Spleen (tissue), 11 donors: ENCODE results near the gene LMO2. TPM values are rescaled to one million over a fixed set of nuclear protein-coding genes. Genes with fewer than 3 reads are reported as not detected.

Experiments
- DNase-seq: peaks from one replicate; pipeline ENCODE4 v3.0.0-alpha.2; 2020
- H3K27ac ChIP-seq, 8 donors: fragments of 200-600 bp; sonication (generic) in 7 of 8; 1 replicate in 4 of 8; 2 replicates in 4 of 8; pipeline versions ENCODE4 v1.5.0 to v1.8.0; 2016 to 2021; ENCODE audit warnings: inconsistent platforms in 4 of 8, mild to moderate bottlenecking in 4 of 8, moderate library complexity in 1 of 8
- H3K27me3 ChIP-seq, 7 donors: fragments of 200-600 bp; sonication (generic) in 6 of 7; replicated peaks in 1 of 7; 1 replicate in 4 of 7; 2 replicates in 3 of 7; pipeline versions ENCODE4 v1.5.0 to v1.8.0; 2016 to 2021; ENCODE audit warnings: inconsistent platforms in 3 of 7, mild to moderate bottlenecking in 1 of 7
- H3K36me3 ChIP-seq, 6 donors: fragments of 200-600 bp; sonication (generic) in 5 of 6; 1 replicate in 4 of 6; 2 replicates in 2 of 6; pipeline versions ENCODE4 v1.5.0 to v1.8.0; 2016 to 2021; ENCODE audit warnings: inconsistent platforms in 2 of 6
- H3K4me1 ChIP-seq, 6 donors: fragments of 200-600 bp; sonication (generic) in 5 of 6; 1 replicate in 3 of 6; 2 replicates in 3 of 6; pipeline versions ENCODE4 v1.5.0 to v1.8.0; 2016 to 2021; ENCODE audit warnings: inconsistent platforms in 3 of 6
- H3K4me3 ChIP-seq, 8 donors: fragments of 200-600 bp; sonication (generic) in 7 of 8; 1 replicate in 4 of 8; 2 replicates in 4 of 8; pipeline versions ENCODE4 v1.5.0 to v1.8.0; 2016 to 2021; ENCODE audit warnings: inconsistent platforms in 4 of 8, mild to moderate bottlenecking in 4 of 8, moderate library complexity in 2 of 8
- H3K9me3 ChIP-seq, 8 donors: fragments of 200-600 bp; sonication (generic) in 7 of 8; 1 replicate in 4 of 8; 2 replicates in 4 of 8; pipeline versions ENCODE4 v1.5.0 to v1.8.0; 2016 to 2021; ENCODE audit warnings: inconsistent platforms in 4 of 8
- CTCF ChIP-seq, 11 experiments: fragments of 200-600 bp in 7 of 11; fragments of 450-650 bp in 4 of 11; sonication (generic) in 4 of 11; IDR thresholded peaks in 8 of 11; conservative IDR thresholded peaks in 3 of 11; 1 replicate in 7 of 11; 2 replicates in 4 of 11; pipeline versions ENCODE4 v1.4.0 to v1.8.0; 2016 to 2021; ENCODE audit warnings: antibody characterized with exemption in 11 of 11, inconsistent platforms in 4 of 11, mild to moderate bottlenecking in 1 of 11
- POLR2A ChIP-seq, 3 donors: fragments of 450-650 bp; IDR thresholded peaks; one replicate each; pipeline ENCODE4 v1.5.1; 2017; ENCODE audit warnings: antibody characterized with exemption in 3 of 3, mild to moderate bottlenecking in 1 of 3
- POLR2AphosphoS5 ChIP-seq, 3 donors: sonication (generic); formaldehyde crosslinking; IDR thresholded peaks; one replicate each; pipeline ENCODE4 v1.5.1; 2017; ENCODE audit warnings: antibody characterized with exemption in 3 of 3
- WGBS, 5 donors: extraction: QIAGEN DNeasy Blood & Tissue Kit in 3 of 5; methylation state at CpG; one replicate each; pipeline versions ENCODE4 v1.1.5 to v1.1.7; 2013 to 2018; 5-methylcytosine and 5-hydroxymethylcytosine counted together
- intact Hi-C: fragments of 100-400 bp; cut with DNase I; formaldehyde crosslinking; loops from one replicate; pipeline ENCODE4 v1.15.0; 2023; ENCODE audit warnings: low total_unique reads
- polyA plus RNA-seq, 3 donors: library from polyadenylated mRNA; stranded (reverse); fragments of 200-250 nt; gene quantifications; one replicate each; pipeline ENCODE4 v1.2.1, GENCODE V29; 2013
- total RNA-seq, 7 donors: library from RNA; depleted of rRNA in 3 of 7; stranded (reverse); fragments of >200 nt in 3 of 7; fragmentation: NEBNext Ultra II Directional in 4 of 7; extraction: Animal tissue kit (Norgen Biotek cat#: 25700) in 4 of 7; gene quantifications; one replicate each; pipeline versions ENCODE4 v1.1.0 to v1.2.1, GENCODE V29; 2016 to 2021
- donor health status: healthy with polysubstance abuse.
- donor health status: DM: no; HTN: no; CAD: no; lungs with moderate emphysema.
- donor health status: DM: no; HTN: no; CAD: no.
- donor health status: Bipolar disorder and iron deficiency.
- donor health status: healthy.
- donor health status: DM: no; HTN: no; CAD: no.
- donor health status: DM: yes; HTN: yes; CAD: no.

LMO2 gene
- total and polyA plus RNA-seq, 10 donors = 36.0 to 79.4 (median 61.5) TPM

- no peak overlapping the region for H3K27ac ChIP-seq
- 89 to 95% (median 91%) methylated on average over 2 of the region's 2 CpGs for WGBS, 5 donors
- TF ChIP-seq CTCF (IDR thresholded peaks at IDR 0.05 in 8 of 11, conservative IDR thresholded peaks at IDR 0.05 in 3 of 11) = no peak
- TF ChIP-seq POLR2AphosphoS5 (IDR thresholded peaks at IDR 0.05) = no peak
- no peak for TF ChIP-seq POLR2A (IDR thresholded peaks at IDR 0.05)
- intact Hi-C loops = no loop called here
- H3K9me3 ChIP-seq = no peaks in the 10 kb centered on the region
- peak; percentile 33 for DNase-seq
- H3K4me3 ChIP-seq = no peak overlapping the region
- H3K4me1 ChIP-seq = peaks cover 6 to 55% (median 31%) of the 10 kb centered on the region in 6 donors
- no peaks in the 10 kb centered on the region for H3K36me3 ChIP-seq
- H3K27me3 ChIP-seq = peaks cover 0 to 20% (median 0%) of the 10 kb centered on the region in 7 donors
Measured at GRCh38 chr11:33875621-33876294, 16.1 kb downstream of the LMO2 start.

- TF ChIP-seq CTCF (IDR thresholded peaks at IDR 0.05 in 8 of 11, conservative IDR thresholded peaks at IDR 0.05 in 3 of 11) = no peak
- TF ChIP-seq POLR2A (IDR thresholded peaks at IDR 0.05) = no peak
- no peak for TF ChIP-seq POLR2AphosphoS5 (IDR thresholded peaks at IDR 0.05)
- peaks cover 0 to 27% (median 0%) of the 10 kb centered on the region in 7 donors for H3K27me3 ChIP-seq
- intact Hi-C loops = no loop called here
- H3K4me3 ChIP-seq = no peak overlapping the region
- H3K4me1 ChIP-seq = peaks cover 6 to 58% (median 38%) of the 10 kb centered on the region in 6 donors
- H3K9me3 ChIP-seq = no peaks in the 10 kb centered on the region
- WGBS, 5 donors = 72 to 81% (median 72%) methylated on average over 12 of the region's 12 CpGs
- H3K36me3 ChIP-seq = no peaks in the 10 kb centered on the region
- H3K27ac ChIP-seq = peak overlapping the region in 7 of 8 donors; percentile 38 to 94 (median 91)
- peak; percentile 73 for DNase-seq
Measured at GRCh38 chr11:33874910-33875490, 16.9 kb downstream of the LMO2 start.

- DNase-seq = peak; percentile 68
- Histone ChIP-seq H3K4me3 (no peak overlapping the region), H3K27ac (peak overlapping the region in 7 of 8 donors; percentile 38 to 94 (median 91)), H3K9me3 (no peaks in the 10 kb centered on the region), H3K27me3 (peaks cover 0 to 29% (median 0%) of the 10 kb centered on the region in 7 donors), H3K4me1 (peaks cover 6 to 60% (median 38%) of the 10 kb centered on the region in 6 donors), H3K36me3 (no peaks in the 10 kb centered on the region)
- TF ChIP-seq POLR2AphosphoS5 (IDR thresholded peaks at IDR 0.05) (no peak), CTCF (IDR thresholded peaks at IDR 0.05 in 8 of 11, conservative IDR thresholded peaks at IDR 0.05 in 3 of 11) (no peak)
- WGBS, 5 donors = 37 to 58% (median 46%) methylated on average over 3 of the region's 3 CpGs
- intact Hi-C loops = no loop called here
Measured at GRCh38 chr11:33874433-33874832, 17.4 kb downstream of the LMO2 start.
